Right cardiac atrium (tissue), 5 donors: Measurements from ENCODE around the gene PRKN. TPM values are rescaled to one million over a fixed set of nuclear protein-coding genes. Genes with fewer than 3 reads are reported as not detected.

Experiments
- ATAC-seq, 2 donors: fragments of 200-7000 bp; cut with Tn5 transposase; one replicate each; pipeline versions ENCODE4 v1.8.0 to v1.9.1; 2020; ENCODE audit warnings: moderate library complexity in 2 of 2, mild to moderate bottlenecking in 1 of 2
- DNase-seq, 3 donors: peaks; one replicate each; pipeline ENCODE4 v3.0.0-alpha.2; 2020
- H3K27ac ChIP-seq: one replicate; pipeline ENCODE4 v1.5.1; 2013; ENCODE audit warnings: mild to moderate bottlenecking, low read length, control low read depth, moderate library complexity
- H3K27me3 ChIP-seq: one replicate; pipeline ENCODE4 v1.6.1; 2013; ENCODE audit not compliant: control insufficient read depth, insufficient read depth
- H3K4me1 ChIP-seq: one replicate; pipeline ENCODE4 v1.6.1; 2013; ENCODE audit warnings: low read length; ENCODE audit not compliant: control insufficient read depth, insufficient read depth
- H3K4me3 ChIP-seq: one replicate; pipeline ENCODE4 v1.5.1; 2013; ENCODE audit warnings: low read length, control low read depth
- H3K9me3 ChIP-seq: one replicate; pipeline ENCODE4 v1.6.1; 2013; ENCODE audit warnings: low read length; ENCODE audit not compliant: control insufficient read depth
- WGBS: extraction: QIAGEN DNeasy Blood & Tissue Kit; methylation state at CpG from one replicate; pipeline ENCODE4 v1.1.7; 2013; 5-methylcytosine and 5-hydroxymethylcytosine counted together
- intact Hi-C, 4 donors: fragments of 100-400 bp; cut with DNase I; formaldehyde crosslinking; loops; one replicate each; pipeline versions ENCODE4 v1.11.0 to v1.14.0; 2022 to 2023
- polyA plus RNA-seq: library from polyadenylated mRNA; stranded (reverse); fragments of 200-250 nt; gene quantifications from one replicate; pipeline ENCODE4 v1.2.3, GENCODE V29; 2013
- total RNA-seq, 4 donors: library from RNA; stranded (reverse); fragmentation: NEBNext Ultra II Directional; extraction: Animal tissue kit (Norgen Biotek cat#: 25700); gene quantifications; one replicate each; pipeline ENCODE4 v1.2.1, GENCODE V29; 2021
- donor health status: healthy with polysubstance abuse.
- donor health status: DM: no; HTN: yes; CAD: no.
- donor health status: DM: no; HTN: no; CAD: no.
- donor health status: DM: no; HTN: yes; CAD: no; lungs with severe emphysema.
- donor health status: DM: yes; HTN: yes; CAD: no.

Gene PRKN
- total and polyA plus RNA-seq, 5 donors: 9.6 to 33.0 (median 24.8) TPM

DNA sequence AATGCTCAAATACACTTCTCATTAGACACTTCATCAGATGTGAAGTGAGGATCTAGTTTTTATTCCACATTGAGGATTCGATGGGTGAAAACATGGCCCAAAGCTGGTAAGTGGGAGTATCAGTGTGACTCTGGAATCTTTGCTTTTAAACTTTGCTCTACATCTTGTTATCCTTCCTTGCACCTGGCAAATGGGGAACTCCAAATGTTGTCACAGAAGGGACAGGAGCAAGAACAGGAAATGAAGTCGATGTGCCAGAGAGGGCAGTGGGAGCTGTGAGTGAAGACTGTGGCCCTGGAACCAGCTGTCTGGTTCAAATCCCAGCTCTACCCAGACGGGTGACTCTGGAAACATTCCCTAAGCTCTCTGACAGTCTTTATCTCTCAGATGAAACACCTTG is 1367.0 kb downstream of the PRKN start:
- DNase-seq: no peak
- no peak for ATAC-seq
- H3K4me1 ChIP-seq: no peaks in the 10 kb centered on the region
- H3K27ac ChIP-seq: no peak overlapping the region
- 56% methylated on average over 3 of the region's 3 CpGs for WGBS
- no peak overlapping the region for H3K4me3 ChIP-seq
- intact Hi-C loops: no loop called here
- no peaks in the 10 kb centered on the region for H3K9me3 ChIP-seq
- no peaks in the 10 kb centered on the region for H3K27me3 ChIP-seq

DNA sequence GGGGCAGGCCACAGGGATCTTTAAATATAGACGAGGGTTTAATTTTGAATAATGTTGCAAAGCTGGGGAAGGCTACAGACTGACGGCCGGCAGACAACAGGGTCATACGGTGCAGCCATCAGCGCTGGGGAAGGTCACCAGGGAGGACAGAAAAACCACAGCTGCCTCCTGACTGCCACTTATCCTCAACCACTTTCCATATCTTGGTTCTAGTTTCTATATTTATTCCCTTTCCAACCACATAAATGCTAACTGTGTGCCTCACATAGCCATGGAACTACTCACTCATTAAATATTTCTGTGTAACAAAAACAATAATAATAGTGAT is 1368.0 kb downstream of the PRKN start:
- ATAC-seq: peak; percentile 59 to 75
- intact Hi-C loops: no loop called here
- 44% methylated on average over 5 of the region's 5 CpGs for WGBS

GRCh38 chr6:161356167-161356854 is 1371.3 kb downstream of the PRKN start:
- intact Hi-C loops: no loop called here
- no peaks in the 10 kb centered on the region for H3K9me3 ChIP-seq
- ATAC-seq: no peak
- 88% methylated on average over 21 of the region's 21 CpGs for WGBS
- H3K27me3 ChIP-seq: no peaks in the 10 kb centered on the region
- no peak for DNase-seq
- H3K27ac ChIP-seq: no peak overlapping the region
- no peak overlapping the region for H3K4me3 ChIP-seq
- H3K4me1 ChIP-seq: no peaks in the 10 kb centered on the region

More for the DNA sequence above, 1368.0 kb downstream of the PRKN start:
- no peak for DNase-seq
- no peaks in the 10 kb centered on the region for H3K4me1 ChIP-seq
- H3K9me3 ChIP-seq: no peaks in the 10 kb centered on the region
- H3K27me3 ChIP-seq: no peaks in the 10 kb centered on the region
- H3K27ac ChIP-seq: peak overlapping the region; percentile 47
- no peak overlapping the region for H3K4me3 ChIP-seq

GRCh38 chr6:161355696-161356095 is 1371.9 kb downstream of the PRKN start:
- ATAC-seq (peak in 1 of 2 donors; percentile 22), DNase-seq (no peak)
- WGBS: 87% methylated on average over 10 of the region's 10 CpGs
- Histone ChIP-seq H3K27me3 (no peaks in the 10 kb centered on the region), H3K27ac (no peak overlapping the region), H3K4me1 (no peaks in the 10 kb centered on the region), H3K4me3 (no peak overlapping the region), H3K9me3 (no peaks in the 10 kb centered on the region)
- intact Hi-C loops: no loop called here

- WGBS: 89% methylated on average over 13 of the region's 13 CpGs
- DNase-seq: no peak
- no peaks in the 10 kb centered on the region for H3K4me1 ChIP-seq
- intact Hi-C loops: no loop called here
- no peaks in the 10 kb centered on the region for H3K9me3 ChIP-seq
- no peak overlapping the region for H3K27ac ChIP-seq
- no peaks in the 10 kb centered on the region for H3K27me3 ChIP-seq
- H3K4me3 ChIP-seq: no peak overlapping the region
- ATAC-seq: no peak
Observed at GRCh38 chr6:161354956-161355355, 1372.6 kb downstream of the PRKN start.

DNA sequence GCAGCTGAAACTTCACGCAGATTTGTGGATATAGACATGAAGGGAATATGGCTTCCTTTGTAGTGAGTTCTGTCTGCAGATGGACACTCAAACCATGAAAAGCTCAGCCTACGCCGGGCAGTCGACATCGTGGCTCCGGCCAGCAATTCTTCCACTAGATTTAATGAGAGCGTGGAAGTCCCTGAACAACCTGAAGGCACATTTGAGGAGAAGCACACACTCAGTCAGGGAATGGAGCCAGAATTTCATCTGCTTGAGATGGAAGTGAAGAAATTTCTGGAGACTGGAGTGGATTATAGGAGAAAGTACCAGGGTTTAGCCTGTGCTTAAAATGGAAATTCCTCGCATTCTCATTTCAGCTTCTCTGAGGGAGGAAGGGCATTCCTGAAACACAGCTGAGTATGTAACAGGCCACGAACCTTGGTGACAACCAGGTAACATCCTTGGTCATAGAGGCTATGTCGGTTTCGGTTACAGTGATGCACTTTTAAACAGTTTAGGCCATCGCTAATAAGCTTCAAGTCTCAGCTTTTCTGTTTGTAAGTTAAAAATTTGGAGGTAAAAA is 1373.2 kb downstream of the PRKN start:
- ATAC-seq (no peak), DNase-seq (no peak)
- Histone ChIP-seq H3K9me3 (no peaks in the 10 kb centered on the region), H3K27me3 (no peaks in the 10 kb centered on the region), H3K4me1 (no peaks in the 10 kb centered on the region), H3K4me3 (no peak overlapping the region), H3K27ac (no peak overlapping the region)
- WGBS: 95% methylated on average over 12 of the region's 12 CpGs
- intact Hi-C loops: no loop called here

- DNase-seq: peak in 1 of 3 donors; percentile 52
- no peaks in the 10 kb centered on the region for H3K9me3 ChIP-seq
- no peaks in the 10 kb centered on the region for H3K27me3 ChIP-seq
- intact Hi-C loops: no loop called here
- WGBS: 59% methylated on average over 11 of the region's 11 CpGs
- ATAC-seq: peak; percentile 62 to 69
- H3K27ac ChIP-seq: no peak overlapping the region
- H3K4me3 ChIP-seq: no peak overlapping the region
- H3K4me1 ChIP-seq: no peaks in the 10 kb centered on the region
Observed at GRCh38 chr6:161353208-161353613, 1374.4 kb downstream of the PRKN start.

DNA sequence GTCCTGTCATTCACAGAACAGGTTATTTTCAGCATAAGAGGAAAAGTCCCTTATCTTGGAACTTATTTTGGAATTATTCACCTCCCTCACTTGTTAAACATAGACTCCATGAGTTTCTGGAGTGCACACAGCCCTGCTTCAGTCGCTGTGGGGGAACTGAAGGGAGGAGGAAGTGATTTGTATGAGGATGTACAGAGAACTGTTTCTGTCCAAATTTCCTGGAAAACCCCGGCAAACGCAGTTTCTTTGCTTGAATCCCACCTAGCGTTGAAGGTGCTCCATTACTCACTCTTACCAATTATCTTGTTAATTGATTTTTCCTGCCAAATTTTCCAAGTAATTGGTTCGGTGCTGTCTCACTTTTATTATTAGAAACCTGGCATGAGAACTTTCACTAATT is 1375.7 kb downstream of the PRKN start:
- ATAC-seq (no peak), DNase-seq (no peak)
- H3K4me1 ChIP-seq: no peaks in the 10 kb centered on the region
- no peak overlapping the region for H3K27ac ChIP-seq
- intact Hi-C loops: no loop called here
- H3K4me3 ChIP-seq: no peak overlapping the region
- no peaks in the 10 kb centered on the region for H3K27me3 ChIP-seq
- WGBS: 56% methylated on average over 5 of the region's 5 CpGs
- H3K9me3 ChIP-seq: no peaks in the 10 kb centered on the region

- H3K9me3 ChIP-seq: no peaks in the 10 kb centered on the region
- intact Hi-C loops: no loop called here
- ATAC-seq: no peak
Observed at GRCh38 chr6:161349886-161350285, 1377.7 kb downstream of the PRKN start.

DNA sequence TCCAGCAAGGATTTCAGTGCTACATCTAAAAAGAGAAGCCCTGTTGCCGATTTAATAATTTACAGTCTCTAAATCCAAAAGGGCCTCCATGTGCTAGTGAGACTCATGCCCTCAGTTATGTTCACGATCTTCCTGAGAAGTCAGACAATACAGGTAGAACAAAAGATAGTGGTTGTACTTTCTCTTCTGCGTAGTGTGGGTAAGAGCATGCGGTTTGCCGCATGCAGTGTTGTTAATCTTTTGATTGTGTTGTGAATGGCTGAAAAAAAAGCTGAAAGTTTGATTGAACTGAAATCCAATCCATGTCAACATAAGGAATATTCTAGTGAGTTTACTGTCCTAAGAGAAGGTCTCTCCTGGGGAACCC is 1379.0 kb downstream of the PRKN start:
- Histone ChIP-seq H3K27ac (no peak overlapping the region), H3K4me3 (no peak overlapping the region), H3K4me1 (no peaks in the 10 kb centered on the region), H3K27me3 (no peaks in the 10 kb centered on the region), H3K9me3 (no peaks in the 10 kb centered on the region)
- ATAC-seq: no peak
- 97% methylated on average over 5 of the region's 5 CpGs for WGBS
- intact Hi-C loops: no loop called here
- no peak for DNase-seq

More at GRCh38 chr6:161349886-161350285, 1377.7 kb downstream of the PRKN start:
- WGBS: 97% methylated on average over 19 of the region's 19 CpGs
- Histone ChIP-seq H3K27ac (no peak overlapping the region), H3K4me3 (no peak overlapping the region), H3K4me1 (no peaks in the 10 kb centered on the region), H3K27me3 (no peaks in the 10 kb centered on the region)
- DNase-seq: peak in 1 of 3 donors; percentile 40

DNA sequence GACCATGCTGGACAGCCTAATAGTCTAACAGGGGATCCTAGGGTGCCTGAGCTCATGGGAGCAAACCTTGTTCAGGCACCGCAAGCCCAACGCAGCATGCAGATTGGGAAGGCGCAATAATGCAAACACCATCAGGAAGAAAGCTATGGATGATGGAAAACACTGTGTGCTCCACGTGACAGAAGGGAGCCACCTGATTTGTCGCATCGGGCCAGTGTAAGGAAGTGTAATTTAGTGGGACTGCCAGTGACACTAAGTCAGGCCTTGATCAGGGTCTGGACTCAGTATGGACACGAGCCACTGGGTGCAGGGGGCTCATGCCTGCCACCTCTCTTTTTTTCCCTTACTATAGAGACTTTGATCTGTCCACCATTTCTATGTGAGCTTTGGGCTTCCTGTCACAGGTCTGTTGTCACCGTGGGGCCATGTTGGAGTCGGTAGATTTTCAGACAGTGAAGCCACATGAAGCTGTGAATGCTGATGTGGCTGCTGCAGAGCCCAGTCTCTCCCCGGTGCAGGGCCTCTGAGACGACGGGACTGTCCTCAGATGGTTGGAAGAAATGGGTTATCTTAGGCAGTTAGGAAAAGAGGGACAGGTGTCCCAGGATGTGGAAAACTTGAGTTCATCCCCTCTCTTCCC is 1379.5 kb downstream of the PRKN start:
- no peak overlapping the region for H3K4me3 ChIP-seq
- no peaks in the 10 kb centered on the region for H3K9me3 ChIP-seq
- ATAC-seq: no peak
- DNase-seq: no peak
- H3K4me1 ChIP-seq: no peaks in the 10 kb centered on the region
- intact Hi-C loops: no loop called here
- no peak overlapping the region for H3K27ac ChIP-seq
- H3K27me3 ChIP-seq: no peaks in the 10 kb centered on the region
- 90% methylated on average over 12 of the region's 12 CpGs for WGBS
